Right lobe of liver (tissue), 4 donors: ENCODE measurements around the gene CAMTA1.

ENCODE experiments used
- CTCF ChIP-seq, 4 donors: fragments of 200-600 bp in 3 of 4; fragments of 450-650 bp in 1 of 4; IDR thresholded peaks; one replicate each; pipeline versions ENCODE4 v1.5.1 to v1.8.0; 2016 to 2022; ENCODE audit warnings: antibody characterized with exemption in 4 of 4, mild to moderate bottlenecking in 2 of 4
- POLR2A ChIP-seq: fragments of 450-650 bp; IDR thresholded peaks from one replicate; pipeline ENCODE4 v1.6.1; 2017; ENCODE audit warnings: antibody characterized with exemption, mild to moderate bottlenecking
- donor health status: DM: no; HTN: no; CAD: no.
- donor health status: DM: no; HTN: no; CAD: no.
- donor health status: DM: no; HTN: yes; CAD: no.

GRCh38 chr1:7097938-7098592 lies 312.8 kb downstream of the CAMTA1 start:
- no peak for TF ChIP-seq CTCF (IDR thresholded peaks at IDR 0.05)
- no peak for TF ChIP-seq POLR2A
